NCI-H1436 treated with DMSO at 0.1 percent for 48 hours (cell line): ENCODE results near the gene C16orf86.

Experiments
- DNase-seq: peaks from one replicate; lab custom pipeline; 2025; lab: John Stamatoyannopoulos, UW

Gene C16orf86

DNA sequence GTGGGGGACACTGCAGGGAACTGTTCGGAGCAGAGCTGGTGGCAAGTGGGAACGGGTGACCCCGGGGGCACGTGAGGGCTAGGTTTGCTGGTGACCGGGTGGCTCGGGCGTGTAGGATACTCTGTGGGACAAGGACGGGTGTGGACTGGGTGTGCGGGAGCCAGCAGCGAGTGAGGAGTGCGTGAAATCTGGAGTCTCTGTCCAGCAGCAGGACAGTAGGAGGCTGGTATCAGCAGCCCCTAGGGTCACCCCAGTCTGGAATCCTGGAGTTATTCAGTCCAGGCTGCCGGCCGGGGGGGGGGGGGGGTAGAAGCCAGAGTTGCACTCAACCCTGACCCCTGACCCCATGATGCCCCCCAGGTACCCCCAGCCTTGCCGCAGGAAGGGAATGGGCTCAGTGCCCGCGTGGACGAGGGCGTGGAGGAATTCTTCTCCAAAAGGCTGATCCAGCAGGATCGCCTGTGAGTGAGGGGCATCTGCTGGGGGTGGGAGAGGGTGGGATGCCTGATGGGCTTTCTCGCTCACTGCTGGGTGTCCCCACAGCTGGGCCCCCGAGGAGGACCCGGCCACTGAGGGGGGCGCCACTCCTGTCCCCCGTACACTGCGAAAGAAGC is 12.7 kb upstream of the C16orf86 start:
- no peak for DNase-seq

DNA sequence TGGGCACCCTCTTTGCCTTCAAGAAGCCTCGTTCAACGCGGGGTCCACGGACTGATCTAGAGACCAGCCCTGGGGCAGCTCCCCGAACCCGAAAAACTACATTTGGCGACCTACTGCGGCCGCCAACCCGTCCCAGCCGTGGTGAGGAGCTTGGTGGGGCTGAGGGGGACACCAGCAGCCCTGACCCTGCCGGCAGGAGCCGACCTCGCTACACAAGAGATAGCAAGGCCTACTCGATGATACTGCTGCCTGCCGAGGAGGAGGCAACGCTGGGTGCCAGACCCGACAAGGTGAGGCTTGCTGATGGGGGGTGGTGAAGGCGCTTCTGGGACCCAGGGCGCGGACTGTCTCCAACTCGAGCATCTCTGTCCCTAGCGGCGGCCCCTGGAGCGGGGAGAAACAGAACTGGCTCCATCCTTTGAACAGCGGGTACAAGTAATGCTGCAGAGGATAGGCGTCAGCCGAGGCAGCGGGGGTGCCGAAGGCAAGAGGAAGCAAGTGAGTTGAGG is 12.2 kb upstream of the C16orf86 start:
- DNase-seq, result no peak

DNA sequence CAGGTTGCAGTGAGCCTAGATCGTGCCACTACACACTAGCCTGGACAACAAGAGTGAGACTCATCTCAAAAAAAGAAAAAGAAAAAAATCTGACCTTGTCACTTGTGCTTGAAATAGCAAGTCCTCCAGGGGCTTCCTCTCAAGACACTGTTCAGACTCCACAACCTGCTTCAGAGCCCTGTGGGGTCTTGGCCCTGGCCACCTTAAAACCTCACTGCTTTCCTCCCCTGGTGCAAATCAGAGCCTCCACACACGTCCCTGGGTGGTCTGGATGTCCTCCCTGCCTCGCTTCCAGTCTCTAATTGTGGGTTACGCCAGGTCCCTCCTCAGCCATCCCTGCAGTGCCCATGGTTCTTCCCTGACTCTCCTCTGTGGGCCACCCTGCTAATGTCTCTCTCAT is 11.3 kb upstream of the C16orf86 start:
- no peak for DNase-seq

- no peak for DNase-seq
Measured at GRCh38 chr16:67656344-67657016, 10.1 kb upstream of the C16orf86 start.

DNA sequence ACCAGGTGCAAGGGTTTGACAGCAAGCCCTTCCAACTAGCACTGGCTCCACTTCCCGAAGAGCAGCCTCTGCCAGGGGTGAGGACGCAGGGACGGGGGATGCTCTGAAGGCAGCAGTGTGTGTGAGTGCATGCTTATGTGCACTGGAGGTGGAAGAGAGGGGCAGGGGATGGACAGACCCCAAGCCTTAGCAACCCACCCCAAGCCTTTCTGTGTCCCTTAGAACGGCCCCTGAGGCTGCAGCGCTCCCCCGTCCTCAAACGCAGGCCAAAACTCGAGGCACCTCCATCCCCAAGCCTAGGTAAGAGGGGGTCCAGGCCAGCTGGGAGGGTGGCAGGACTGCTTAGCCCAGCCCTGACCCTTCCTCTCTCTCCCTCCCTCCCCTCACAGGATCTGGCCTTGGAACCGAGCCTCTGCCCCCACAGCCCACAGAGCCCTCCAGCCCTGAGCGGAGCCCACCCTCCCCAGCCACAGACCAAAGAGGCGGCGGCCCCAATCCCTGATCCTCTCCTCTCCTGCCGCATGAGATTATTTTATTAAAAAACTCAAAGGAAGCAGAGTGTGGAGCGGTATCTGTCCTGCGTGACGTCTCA is 9.5 kb upstream of the C16orf86 start:
- DNase-seq, result no peak

GRCh38 chr16:67657751-67658518 is 8.7 kb upstream of the C16orf86 start:
- DNase-seq, result no peak

- DNase-seq, result no peak
Measured at GRCh38 chr16:67658849-67659674, 7.6 kb upstream of the C16orf86 start.

- DNase-seq, result peak; percentile 53
Measured at GRCh38 chr16:67659675-67660563, 6.7 kb upstream of the C16orf86 start, which contains the start of gene ACD. TSS of gene ACD (minus strand) at chr16:67660260. CDS start at chr16:67660220, 40 bp downstream.

DNA sequence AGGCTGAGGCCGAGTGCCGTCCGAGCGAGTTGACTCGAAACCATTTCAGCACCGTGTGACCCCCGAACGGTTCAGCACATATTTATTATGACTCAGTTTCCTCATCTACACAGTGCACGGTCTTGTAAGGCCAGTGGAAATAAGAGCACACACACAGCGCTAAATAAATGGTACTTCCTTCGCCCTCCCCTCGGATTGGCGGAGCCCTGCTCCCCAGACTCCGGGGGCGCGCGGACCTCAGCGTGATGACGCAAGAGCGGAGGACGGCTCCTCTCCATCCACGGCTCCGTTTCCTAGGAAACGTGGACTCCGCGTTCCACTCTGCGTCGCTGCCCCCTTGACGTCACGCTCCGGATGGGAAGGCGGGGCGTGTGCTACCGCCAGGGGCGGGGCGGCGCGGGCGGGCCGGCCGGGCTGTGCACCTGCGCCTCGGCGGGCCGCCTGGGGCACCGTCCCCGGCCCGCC is 6.0 kb upstream of the C16orf86 start, which contains the start of gene PARD6A:
Gene PARD6A, plus strand, starts transcription at position 397 of the 465 bp plus-strand sequence. CDS start 79 bp downstream, outside the sequence.
- peak; percentile 75 for DNase-seq

- DNase-seq, result no peak
Measured at GRCh38 chr16:67661101-67661761, 5.4 kb upstream of the C16orf86 start.

DNA sequence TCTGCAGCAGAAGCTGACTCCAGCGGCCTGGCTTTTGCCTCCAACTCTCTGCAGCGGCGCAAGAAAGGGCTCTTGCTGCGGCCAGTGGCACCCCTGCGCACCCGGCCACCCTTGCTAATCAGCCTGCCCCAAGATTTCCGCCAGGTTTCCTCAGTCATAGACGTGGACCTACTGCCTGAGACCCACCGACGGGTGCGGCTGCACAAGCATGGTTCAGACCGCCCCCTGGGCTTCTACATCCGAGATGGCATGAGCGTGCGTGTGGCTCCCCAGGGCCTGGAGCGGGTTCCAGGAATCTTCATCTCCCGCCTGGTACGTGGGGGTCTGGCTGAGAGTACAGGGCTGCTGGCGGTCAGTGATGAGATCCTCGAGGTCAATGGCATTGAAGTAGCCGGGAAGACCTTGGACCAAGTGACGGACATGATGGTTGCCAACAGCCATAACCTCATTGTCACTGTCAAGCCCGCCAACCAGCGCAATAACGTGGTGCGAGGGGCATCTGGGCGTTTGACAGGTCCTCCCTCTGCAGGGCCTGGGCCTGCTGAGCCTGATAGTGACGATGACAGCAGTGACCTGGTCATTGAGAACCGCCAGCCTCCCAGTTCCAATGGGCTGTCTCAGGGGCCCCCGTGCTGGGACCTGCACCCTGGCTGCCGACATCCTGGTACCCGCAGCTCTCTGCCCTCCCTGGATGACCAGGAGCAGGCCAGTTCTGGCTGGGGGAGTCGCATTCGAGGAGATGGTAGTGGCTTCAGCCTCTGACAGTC is 4.5 kb upstream of the C16orf86 start:
- DNase-seq, result no peak

DNA sequence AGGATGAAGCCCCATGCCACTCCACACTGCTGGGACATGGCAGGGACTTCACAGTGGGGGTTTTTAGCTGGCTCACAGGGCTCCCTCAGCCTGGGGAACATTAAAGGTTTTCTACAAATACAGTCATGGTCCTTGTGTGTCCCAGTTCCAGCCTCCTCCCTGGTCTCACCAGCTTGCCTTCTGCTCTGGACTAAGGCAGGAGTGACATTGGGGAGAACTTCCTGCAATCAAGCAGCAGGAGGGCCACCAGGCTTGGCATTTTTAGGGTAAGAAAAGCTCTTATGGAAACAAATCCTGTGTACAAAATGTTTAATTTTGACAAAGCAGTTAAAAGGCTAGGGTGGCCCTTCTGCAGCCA is 4.0 kb upstream of the C16orf86 start:
- DNase-seq, result no peak

- no peak for DNase-seq
Measured at GRCh38 chr16:67663151-67663876, 3.3 kb upstream of the C16orf86 start.

DNA sequence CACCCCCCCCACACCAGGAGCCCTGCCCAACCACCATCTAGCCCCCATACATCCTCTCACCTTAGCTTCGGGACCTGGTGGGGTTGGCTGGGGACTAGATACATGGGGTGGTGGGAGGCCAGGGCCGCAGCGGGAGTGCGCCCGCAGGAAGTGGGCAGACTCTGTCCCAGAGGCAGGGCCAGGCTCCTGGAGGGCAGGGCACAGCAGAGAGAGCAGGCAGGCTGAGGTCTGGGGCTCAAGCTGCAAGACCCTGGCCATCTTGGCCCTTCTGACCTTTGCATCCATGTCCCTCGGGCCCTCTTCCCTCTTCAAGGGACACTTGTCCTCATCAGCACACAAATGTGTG is 2.8 kb upstream of the C16orf86 start:
- DNase-seq, result no peak

GRCh38 chr16:67664258-67664657 is 2.4 kb upstream of the C16orf86 start:
- no peak for DNase-seq

GRCh38 chr16:67664871-67665270 is 1.7 kb upstream of the C16orf86 start:
- no peak for DNase-seq

DNA sequence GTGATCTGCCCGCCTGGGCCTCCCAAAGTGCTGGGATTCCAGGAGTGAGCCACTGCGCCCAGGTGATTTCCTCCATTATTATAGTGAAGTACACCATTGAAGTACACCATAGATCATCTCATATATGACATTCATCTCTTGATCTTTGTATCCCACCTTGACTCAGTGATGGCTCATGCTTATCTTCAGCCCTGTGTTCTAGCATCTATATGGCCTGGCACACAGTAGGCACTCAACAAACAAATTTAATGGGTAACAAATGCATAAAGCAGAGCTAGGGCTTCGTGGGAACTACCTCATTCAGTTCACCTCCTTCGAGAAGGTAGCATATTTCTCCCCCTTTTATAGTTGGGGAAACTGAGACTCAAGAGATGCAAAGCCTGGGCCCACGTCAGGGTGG is 1.0 kb upstream of the C16orf86 start:
- no peak for DNase-seq

- DNase-seq, result no peak
Measured at GRCh38 chr16:67666032-67666551, 522 bp upstream of the C16orf86 start.
